Measurements from ENCODE around the gene CWC27. TPM values are rescaled to one million over a fixed set of nuclear protein-coding genes. Genes with fewer than 3 reads are reported as not detected.

CWC27 gene
- total RNA-seq, 1 donor from 2014 or later = 56.6 TPM

GRCh38 chr5:65029178-65029577 lies 260.4 kb downstream of the CWC27 start:
- Histone ChIP-seq H3K79me2 (ENCODE audit: low read depth) (no peaks in the 10 kb centered on the region), H3K36me3 (no peaks in the 10 kb centered on the region), H3K4me3 (no peak overlapping the region), H4K20me1 (ENCODE audit: low read depth) (no peaks in the 10 kb centered on the region), H3F3A (ENCODE audit: low read depth) (no peaks in the 10 kb centered on the region), H3K4me2 (no peak overlapping the region), H3K9ac (no peak overlapping the region), H3K27me3 (no peaks in the 10 kb centered on the region), H3K4me1 (peaks cover 18% of the 10 kb centered on the region), H2AFZ (replicated peaks) (no peak overlapping the region), H3K9me3 (ENCODE audit: low read depth) (no peaks in the 10 kb centered on the region), H3K27ac (no peak overlapping the region)
- no peak for DNase-seq (ENCODE audit: low spot score)
- Mint-ChIP-seq H3K27ac (no peak overlapping the region), H3K27me3 (ENCODE audit: insufficient read depth, low read depth) (no peaks in the 10 kb centered on the region), H3K36me3 (no peaks in the 10 kb centered on the region), H3K4me1 (peaks cover 20% of the 10 kb centered on the region), H3K4me3 (no peak overlapping the region), H3K9me3 (peaks cover 2% of the 10 kb centered on the region)
- TF ChIP-seq EZH2 (IDR thresholded peaks at IDR 0.05) (no peak), EZH2phosphoT487 (IDR thresholded peaks at IDR 0.05) (no peak), CTCF (IDR thresholded peaks at IDR 0.05) (no peak)

- peaks cover 27% of the 10 kb centered on the region for H3K4me1 Mint-ChIP-seq
- H3K9me3 Mint-ChIP-seq = peaks cover 2% of the 10 kb centered on the region
- H3K27ac ChIP-seq = no peak overlapping the region
Observed at GRCh38 chr5:65030056-65030455, 261.3 kb downstream of the CWC27 start.

GRCh38 chr5:65032250-65032649 lies 263.5 kb downstream of the CWC27 start:
- Histone ChIP-seq H3K27ac (no peak overlapping the region), H3K79me2 (ENCODE audit: low read depth) (no peaks in the 10 kb centered on the region), H3K27me3 (peaks cover 7% of the 10 kb centered on the region), H3K4me3 (no peak overlapping the region), H3K9me3 (ENCODE audit: low read depth) (no peaks in the 10 kb centered on the region), H4K20me1 (ENCODE audit: low read depth) (no peaks in the 10 kb centered on the region), H3K4me1 (peaks cover 28% of the 10 kb centered on the region), H3F3A (ENCODE audit: low read depth) (peaks cover 14% of the 10 kb centered on the region), H3K4me2 (no peak overlapping the region), H3K36me3 (no peaks in the 10 kb centered on the region), H2AFZ (replicated peaks) (no peak overlapping the region), H3K9ac (no peak overlapping the region)
- Mint-ChIP-seq H3K36me3 (no peaks in the 10 kb centered on the region), H3K9me3 (peaks cover 2% of the 10 kb centered on the region), H3K27me3 (ENCODE audit: insufficient read depth, low read depth) (no peaks in the 10 kb centered on the region), H3K4me3 (no peak overlapping the region), H3K4me1 (peaks cover 33% of the 10 kb centered on the region), H3K27ac (no peak overlapping the region)
- no peak for DNase-seq (ENCODE audit: low spot score)
- TF ChIP-seq EZH2 (IDR thresholded peaks at IDR 0.05) (no peak), EZH2phosphoT487 (IDR thresholded peaks at IDR 0.05) (no peak), CTCF (IDR thresholded peaks at IDR 0.05) (no peak)

More at GRCh38 chr5:65030056-65030455, 261.3 kb downstream of the CWC27 start:
- no peak for TF ChIP-seq EZH2 (IDR thresholded peaks at IDR 0.05)
- TF ChIP-seq CTCF (IDR thresholded peaks at IDR 0.05) = no peak
- no peak for TF ChIP-seq EZH2phosphoT487 (IDR thresholded peaks at IDR 0.05)
- Histone ChIP-seq H3K4me3 (no peak overlapping the region), H3K9me3 (ENCODE audit: low read depth) (no peaks in the 10 kb centered on the region), H3K4me2 (no peak overlapping the region), H4K20me1 (ENCODE audit: low read depth) (no peaks in the 10 kb centered on the region), H3K27me3 (no peaks in the 10 kb centered on the region), H3K79me2 (ENCODE audit: low read depth) (no peaks in the 10 kb centered on the region), H3K9ac (no peak overlapping the region), H3K4me1 (peaks cover 25% of the 10 kb centered on the region), H2AFZ (replicated peaks) (no peak overlapping the region), H3K36me3 (no peaks in the 10 kb centered on the region), H3F3A (ENCODE audit: low read depth) (peaks cover 3% of the 10 kb centered on the region)
- H3K36me3 Mint-ChIP-seq = no peaks in the 10 kb centered on the region
- H3K4me3 Mint-ChIP-seq = no peak overlapping the region
- no peak for DNase-seq (ENCODE audit: low spot score)
- H3K27ac Mint-ChIP-seq = no peak overlapping the region
- H3K27me3 Mint-ChIP-seq (ENCODE audit: insufficient read depth, low read depth) = no peaks in the 10 kb centered on the region
